ENCODE data around the gene GPR61. TPM values are rescaled to one million over a fixed set of nuclear protein-coding genes. Genes with fewer than 3 reads are reported as not detected.

Gene GPR61, protein sequence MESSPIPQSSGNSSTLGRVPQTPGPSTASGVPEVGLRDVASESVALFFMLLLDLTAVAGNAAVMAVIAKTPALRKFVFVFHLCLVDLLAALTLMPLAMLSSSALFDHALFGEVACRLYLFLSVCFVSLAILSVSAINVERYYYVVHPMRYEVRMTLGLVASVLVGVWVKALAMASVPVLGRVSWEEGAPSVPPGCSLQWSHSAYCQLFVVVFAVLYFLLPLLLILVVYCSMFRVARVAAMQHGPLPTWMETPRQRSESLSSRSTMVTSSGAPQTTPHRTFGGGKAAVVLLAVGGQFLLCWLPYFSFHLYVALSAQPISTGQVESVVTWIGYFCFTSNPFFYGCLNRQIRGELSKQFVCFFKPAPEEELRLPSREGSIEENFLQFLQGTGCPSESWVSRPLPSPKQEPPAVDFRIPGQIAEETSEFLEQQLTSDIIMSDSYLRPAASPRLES
- 0.15 TPM in 1 of 2 replicates, not detected in the other for total RNA-seq

DNA sequence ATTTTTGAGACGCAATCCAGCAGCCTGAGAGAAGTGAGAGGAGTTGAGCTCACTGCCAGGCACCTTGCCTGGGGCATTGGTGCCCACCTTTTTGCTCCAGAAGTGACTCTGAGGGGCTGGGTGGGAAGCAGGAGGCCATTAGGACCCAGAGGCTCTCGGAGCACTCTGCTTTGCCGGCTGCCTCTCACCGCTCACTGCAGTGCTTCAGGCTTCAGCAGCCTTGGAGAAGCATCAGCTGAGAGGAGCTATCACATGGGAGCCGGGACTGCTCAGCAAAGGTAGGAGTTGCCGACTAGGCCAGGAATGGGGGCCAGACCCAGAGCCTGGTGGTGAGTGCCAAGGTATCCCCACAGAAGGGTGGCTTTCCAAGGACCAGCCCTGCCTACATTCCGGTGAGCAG, at the start of gene GPR61:
GPR61 (plus strand) TSS at position 197 of the 400 bp plus-strand sequence. CDS start 3,151 bp downstream, outside the sequence.
- intact Hi-C loops (cut with micrococcal nuclease): no loop called here

DNA sequence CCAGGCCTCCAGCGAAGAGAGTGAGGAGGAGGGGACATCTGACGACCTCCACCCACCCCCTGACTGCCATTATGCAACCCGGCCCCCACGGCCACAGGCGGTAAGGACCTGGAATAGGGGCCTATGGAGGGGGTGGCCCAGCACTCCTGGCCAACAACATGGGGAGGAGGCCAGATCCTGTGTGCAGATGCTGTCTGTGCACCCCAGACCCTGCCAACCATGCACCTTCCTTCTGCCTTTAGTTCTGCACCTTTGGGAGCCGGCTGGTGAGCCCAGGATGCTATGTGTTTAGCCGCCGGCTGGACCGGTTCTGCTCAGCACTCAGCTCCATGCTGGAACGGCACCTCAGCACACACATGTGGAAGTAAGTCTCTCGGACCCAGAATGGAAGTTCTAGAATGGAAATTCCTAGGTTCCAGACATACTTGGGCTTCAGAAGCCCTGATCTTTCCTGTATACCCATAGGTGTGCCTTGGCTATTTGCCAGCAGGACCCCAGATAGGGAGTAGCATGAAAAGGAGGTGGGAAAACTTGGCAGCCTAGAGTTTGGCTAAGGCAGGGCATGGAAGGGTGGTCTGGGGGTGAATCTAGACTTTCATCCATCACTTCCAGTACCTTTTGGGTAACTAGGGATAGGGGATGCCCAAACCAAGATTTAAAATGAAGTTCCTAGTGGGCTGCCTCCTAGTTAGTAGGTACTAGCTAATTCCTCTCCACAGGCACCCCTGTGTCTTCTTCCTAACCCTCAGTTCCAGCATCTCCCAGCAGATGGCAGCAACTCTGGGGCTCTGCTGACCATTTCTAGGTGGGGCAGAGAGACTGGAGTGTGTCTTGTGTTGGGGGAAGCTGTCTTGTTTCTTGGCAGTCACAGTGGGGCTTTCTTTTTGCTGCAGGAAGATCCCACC, 49.4 kb upstream of the GPR61 start:
- intact Hi-C loops (cut with micrococcal nuclease): loop anchor here (1.0 to 5.0 kb wide), 4 partner anchors 42 to 743 kb away; partner anchors contain the start of genes STXBP3 and WDR47

DNA sequence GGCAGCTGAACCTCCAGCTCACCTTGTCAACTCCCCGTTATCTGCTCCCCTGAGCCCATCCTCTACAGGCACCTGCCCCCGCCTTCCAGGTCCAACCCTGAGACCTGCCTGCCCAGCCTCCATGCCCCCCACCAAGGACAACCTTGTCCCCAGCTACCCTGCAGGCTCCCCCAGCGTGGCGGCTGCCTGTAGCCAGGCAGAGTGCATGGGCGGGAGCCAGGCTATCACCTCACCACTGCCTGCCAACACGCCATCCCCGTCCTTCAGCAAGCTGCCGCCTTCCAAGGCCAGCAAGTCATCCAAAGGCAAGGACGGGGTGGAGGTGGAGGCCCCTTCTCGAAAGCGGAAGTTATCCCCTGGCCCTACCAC, 48.8 kb upstream of the GPR61 start:
- intact Hi-C loops (cut with micrococcal nuclease): loop anchor here (1.0 to 5.0 kb wide), 4 partner anchors 41 to 744 kb away; partner anchors contain the start of genes STXBP3 and WDR47

DNA sequence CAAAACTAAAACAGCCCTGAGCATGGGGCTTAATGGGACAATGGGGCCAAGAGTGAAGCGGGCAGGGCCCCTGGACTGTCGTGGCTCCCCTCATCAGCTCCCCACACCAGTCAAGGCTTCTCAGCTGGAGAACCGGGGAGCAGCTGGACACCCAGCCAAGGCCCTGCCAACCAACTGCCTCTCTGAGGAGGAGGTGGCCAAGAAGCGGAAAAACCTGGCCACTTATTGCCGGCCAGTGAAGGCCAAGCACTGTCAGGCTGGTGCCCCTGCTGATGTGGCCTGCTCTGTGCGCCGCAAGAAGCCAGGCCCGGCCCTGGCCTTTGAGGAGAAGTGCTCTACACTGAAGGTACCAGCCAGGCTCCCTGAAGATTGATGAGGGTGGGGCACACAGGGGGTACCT, 48.3 kb upstream of the GPR61 start:
- intact Hi-C loops (cut with micrococcal nuclease): loop anchor here (5.0 kb wide), 3 partner anchors 229 to 744 kb away; partner anchors contain the start of genes STXBP3 and WDR47

DNA sequence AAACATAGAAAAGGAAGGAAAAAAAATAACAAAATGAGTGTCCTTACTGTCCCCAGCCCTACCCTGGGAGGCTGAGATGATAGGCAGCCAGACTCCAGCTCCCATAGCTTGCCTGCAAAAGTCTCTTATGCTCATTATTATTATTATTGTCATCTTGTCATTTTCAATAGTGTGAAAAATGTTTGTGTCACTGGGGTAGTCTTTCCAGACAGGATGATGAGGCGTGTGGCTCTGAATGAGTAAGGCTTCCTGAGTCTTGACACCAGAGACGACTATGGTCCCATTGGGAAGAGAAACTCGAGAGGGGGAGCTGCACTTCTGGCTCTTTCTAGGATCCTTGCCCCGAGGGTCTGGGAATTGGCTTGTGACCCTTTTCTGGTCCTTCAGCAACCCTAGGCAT, 46.9 kb upstream of the GPR61 start:
- intact Hi-C loops (cut with micrococcal nuclease): loop anchor here (5.0 kb wide), 3 partner anchors 230 to 745 kb away; partner anchors contain the start of genes STXBP3 and WDR47

DNA sequence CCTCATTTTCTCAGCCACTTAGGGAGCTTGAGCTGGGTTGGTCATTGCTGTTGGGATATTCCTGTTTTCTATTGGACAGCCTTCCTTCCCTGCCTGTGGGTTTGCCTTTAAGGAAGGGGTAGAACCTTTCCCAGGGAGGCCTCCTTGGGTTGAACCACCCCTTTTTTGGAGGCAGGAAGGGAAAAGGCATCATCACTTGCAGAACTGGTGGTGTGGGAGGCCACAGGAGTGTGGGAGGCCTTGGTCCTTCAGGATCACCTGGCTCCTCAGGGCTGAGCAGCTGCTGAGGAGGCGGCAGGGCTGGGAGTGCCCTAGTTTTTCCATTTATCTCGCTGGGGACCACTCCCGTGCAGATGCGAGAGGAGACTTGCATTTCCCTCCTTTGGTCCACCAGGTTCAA, 46.4 kb upstream of the GPR61 start:
- intact Hi-C loops (cut with micrococcal nuclease): loop anchor here (5.0 kb wide), 3 partner anchors 231 to 746 kb away; partner anchors contain the start of genes STXBP3 and WDR47

DNA sequence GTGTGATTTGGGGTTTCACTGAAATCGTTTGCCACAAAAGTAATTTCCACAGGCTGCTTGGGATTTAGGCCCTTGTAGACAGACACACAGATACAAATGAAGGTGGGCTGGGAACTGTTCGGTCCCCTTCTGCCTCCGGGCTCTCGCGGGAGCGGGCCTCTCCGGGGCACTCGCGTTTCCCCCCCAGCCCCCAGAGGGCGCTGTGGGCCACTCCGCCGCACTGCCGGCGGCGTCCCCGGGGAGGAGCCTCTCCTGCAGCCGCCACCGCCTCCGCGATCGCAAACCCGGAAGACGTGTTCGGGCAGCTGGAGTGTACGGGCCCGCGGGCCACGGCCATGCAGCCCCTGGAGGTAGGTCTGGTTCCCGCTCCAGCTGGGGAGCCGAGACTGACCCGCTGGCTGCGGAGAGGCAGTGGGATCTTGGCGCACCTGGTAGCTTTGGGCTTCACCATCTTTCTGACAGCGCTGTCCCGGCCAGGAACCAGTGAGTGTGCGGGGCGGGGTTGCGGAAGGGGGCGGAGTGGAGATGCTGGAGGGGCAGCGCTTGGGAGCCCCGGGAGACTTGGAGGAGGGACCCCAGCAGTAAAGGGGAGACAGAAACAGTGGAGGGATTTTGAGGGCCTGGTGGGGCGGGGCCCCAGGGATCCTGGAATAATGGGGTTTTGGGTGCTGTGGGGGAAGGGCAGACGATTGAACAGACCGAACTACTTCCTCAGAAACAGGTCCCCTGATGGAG, 45.7 kb upstream of the GPR61 start, which contains the start of gene CYB561D1:
CYB561D1 (plus strand) TSS at position 290 of the 735 bp plus-strand sequence; CDS start at position 336, 46 bp downstream.
- intact Hi-C loops (cut with micrococcal nuclease): loop anchor here (1.0 to 5.0 kb wide), 11 partner anchors 8 to 747 kb away; partner anchors contain the start of genes ATXN7L2, GNAI3, PSMA5 and PSRC1

DNA sequence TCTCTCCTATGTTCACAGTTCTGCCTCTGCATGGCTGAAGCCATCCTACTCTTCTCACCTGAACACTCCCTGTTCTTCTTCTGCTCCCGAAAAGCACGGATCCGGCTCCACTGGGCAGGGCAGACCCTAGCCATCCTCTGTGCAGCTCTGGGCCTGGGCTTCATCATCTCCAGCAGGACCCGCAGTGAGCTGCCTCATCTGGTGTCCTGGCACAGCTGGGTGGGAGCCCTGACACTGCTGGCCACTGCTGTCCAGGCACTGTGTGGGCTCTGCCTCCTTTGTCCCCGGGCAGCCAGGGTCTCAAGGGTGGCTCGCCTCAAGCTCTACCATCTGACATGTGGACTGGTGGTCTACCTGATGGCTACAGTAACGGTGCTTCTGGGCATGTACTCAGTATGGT, 43.9 kb upstream of the GPR61 start:
- intact Hi-C loops (cut with micrococcal nuclease): loop anchor here (2.0 kb wide), 2 partner anchors 15 to 125 kb away; no protein-coding TSS in a partner anchor

DNA sequence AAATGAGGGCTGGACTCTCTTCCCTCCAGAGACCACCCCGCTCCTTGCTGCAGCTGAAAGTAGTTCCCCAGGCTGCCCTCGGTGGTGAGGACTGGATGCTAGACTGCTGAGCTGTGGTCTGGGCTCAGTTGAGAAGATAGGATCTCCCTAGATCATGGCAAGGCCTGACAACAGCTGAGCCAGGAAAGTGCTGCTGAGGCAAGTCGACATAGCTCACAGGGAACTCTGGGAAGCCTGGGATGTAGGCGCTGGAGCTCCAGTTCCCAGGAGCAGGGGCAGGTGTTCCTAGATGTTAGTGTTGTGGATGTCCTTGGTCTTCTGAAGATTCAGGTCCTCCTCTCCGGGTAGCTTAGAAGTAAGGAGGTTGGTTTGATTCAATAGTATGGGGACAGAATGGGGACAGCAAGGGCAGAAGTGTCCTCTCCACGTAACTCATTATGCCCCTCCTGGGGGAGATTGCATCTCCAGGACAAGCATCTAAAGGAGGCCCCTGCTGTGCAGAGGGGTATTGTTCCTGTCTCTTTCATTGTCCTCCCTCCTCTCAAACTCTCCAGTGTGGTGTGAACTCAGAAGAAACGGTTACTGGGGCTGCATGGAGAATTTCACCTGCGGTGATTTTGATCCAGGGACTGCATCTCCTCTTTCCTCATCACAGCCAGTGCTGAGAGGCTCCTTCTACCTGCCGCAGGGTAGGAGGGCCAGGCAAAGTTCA, 42.1 kb upstream of the GPR61 start:
- intact Hi-C loops (cut with micrococcal nuclease): no loop called here

DNA sequence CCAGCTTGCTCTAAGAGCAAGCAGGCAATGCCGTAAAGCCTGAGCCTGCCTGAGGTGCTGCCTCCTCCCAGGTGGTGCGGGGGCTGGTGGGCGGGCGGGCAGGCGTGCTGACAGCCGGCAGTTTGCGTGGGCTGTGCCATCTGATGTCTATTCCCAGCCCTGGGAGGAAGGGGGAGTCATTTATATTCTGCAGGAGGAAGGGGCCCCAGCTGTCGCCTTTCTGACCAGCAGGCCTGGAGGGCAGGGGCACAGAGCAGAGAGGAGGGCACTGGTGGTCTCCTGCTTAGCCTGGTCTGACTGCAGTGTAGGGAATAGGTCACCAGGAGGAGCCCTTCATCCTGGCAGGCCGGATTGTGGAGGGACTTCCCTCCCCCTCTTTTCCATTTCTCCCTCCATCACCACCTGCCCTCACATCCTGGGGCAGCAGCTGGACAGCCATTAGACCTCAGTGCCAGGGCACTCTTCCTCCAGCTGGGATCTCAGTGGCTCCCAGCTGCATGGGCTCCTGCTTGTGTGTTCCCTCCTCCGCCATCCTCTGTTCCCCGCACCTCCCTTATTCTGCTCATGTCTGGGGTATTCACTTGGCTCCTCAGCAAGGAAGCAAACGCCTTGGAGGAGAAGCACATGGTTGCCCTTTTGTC, 41.4 kb upstream of the GPR61 start:
- intact Hi-C loops (cut with micrococcal nuclease): no loop called here

DNA sequence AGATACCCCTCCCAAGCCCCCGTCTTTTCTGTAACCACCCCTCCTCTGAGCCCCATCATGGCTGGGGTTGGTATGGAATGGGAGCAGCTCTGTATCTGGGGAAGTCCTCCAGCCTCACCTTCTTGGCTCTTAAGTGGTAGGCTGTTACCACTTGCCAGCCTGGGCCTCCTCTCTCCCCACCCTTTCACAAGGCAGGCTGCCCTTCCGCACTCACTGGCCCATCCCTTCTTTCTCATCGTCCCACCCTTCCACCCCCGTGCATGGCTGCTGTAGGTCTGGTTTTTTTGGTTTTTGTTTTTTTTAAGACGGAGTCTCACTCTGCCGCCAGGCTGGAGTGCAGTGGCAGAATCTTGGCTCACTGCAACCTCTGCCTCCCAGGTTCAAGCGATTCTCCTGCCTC, 40.6 kb upstream of the GPR61 start:
- intact Hi-C loops (cut with micrococcal nuclease): no loop called here

DNA sequence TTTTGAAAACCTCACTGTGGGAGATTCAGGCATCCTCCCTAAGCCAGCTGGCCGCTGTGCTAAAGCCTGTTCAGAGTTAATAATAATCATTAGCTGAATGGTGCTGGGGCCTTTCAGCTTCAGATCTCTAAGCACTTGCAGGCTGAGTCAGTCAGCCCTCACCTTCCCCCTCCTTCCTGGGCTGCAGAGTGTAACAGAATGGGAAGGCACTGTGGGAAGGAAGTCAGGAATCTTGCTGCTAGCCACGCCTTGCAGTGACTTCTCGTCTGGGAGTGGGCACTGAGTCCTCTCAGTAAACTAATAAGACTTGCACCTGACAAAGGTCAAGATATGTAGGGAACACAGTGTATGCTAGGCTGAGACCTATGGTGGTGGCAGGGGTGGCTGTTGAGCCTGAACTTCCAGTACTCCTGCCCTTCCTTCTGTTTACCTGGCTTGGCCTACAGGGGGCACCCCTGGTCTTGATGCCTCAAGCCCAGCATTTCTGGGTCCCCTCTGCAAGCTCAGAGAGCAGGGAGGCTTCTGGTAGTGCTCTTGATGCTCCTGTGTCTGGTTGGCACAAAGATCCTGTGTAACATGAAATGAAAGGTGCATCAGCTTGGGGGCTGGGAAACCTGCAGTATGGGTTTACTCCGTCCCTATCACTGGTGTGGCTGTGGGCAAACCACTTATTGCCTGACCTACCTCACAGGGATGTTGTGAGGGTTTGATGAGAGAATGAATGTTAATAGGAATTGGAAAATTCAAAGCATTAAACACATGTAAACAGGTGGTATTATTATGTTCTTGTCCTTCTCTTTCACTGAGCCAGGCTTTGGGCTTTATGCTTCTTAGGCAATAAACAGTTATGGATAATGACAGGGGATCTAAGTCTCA, 39.8 kb upstream of the GPR61 start:
- intact Hi-C loops (cut with micrococcal nuclease): loop anchor here (1.0 kb wide), 1 partner anchor 32 kb away; no protein-coding TSS in a partner anchor

DNA sequence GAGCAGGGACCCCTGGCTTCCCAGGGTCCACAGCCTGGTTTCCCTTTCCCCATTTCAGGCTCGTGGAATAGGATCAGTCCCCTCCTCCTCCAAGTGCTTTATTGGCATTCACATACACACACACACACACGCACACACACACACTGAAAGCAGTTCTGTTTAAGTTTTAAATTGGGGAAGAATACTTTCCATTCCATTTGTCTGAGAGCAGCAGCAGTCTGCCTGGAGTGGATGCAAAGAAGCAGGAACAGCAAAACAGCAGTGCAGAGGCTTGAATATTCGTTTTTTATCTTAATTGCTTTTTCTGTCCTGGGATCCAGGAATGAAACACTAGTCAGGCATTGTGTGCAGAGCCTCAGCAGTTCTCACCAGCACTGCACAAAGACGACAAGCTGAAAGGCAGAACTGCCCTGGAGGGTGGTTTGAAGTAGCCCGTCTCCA, 38.7 kb upstream of the GPR61 start:
- intact Hi-C loops (cut with micrococcal nuclease): loop anchor here (1.0 kb wide), 1 partner anchor 31 kb away; no protein-coding TSS in a partner anchor

DNA sequence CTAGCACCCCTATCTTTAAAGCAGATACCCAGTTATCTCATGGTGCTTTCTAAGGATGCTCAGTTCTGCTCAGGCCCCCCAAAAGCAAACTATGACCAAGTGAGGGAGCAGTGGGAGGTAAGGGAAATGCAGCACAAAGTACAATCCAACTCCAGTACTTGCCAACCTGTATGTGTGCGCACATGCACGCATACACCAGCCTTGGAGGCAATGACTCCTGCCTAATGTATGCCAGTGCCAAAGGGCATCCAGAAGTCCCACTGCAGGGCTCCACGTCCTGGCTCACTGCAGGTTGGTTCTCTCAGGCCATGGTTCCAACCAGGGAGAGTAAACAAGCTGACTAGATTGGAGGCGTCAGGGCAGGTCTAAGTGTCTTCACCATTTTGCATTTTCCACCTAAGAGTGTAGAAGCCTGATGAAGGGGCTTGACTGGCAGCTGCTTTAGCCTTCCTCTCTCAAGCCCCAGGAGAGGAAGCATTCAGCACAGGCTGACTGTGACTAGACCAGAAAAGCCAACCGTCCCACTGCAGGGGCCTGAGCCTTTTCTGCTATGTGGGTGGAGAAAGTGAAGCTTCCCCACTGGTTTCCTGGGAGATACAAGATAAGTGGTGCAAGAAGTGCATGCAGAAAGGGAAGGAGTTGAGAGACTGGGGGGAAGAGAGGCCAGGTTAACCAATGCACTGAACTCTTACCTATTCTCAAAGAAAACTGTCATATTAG, 37.9 kb upstream of the GPR61 start:
- intact Hi-C loops (cut with micrococcal nuclease): loop anchor here (1.0 to 2.0 kb wide), 2 partner anchors 8 to 75 kb away; partner anchors contain the start of genes CYB561D1 and PSMA5

DNA sequence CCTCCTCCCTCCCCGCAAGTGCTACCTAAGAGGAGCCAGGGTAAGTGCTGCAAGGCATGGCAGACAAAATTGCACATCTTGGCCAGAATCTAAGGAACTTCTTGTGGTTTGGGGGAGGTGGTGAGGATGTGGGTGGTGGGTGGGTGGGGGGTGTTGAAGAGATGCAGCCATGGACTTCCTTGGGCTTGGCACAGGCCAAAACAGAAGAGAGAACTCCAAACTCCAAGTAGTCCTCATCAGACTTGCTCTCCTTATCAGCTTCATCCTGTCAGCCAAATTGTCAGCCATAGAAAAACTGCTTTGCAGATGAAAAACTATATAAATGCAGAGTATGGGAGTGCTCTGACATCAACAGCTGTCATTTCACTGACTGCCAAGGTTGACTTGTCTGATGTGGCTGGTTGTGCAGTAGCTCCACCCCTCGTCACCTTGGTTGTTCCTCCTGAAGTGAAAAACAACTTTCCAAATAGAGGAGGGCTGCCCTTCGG, 37.3 kb upstream of the GPR61 start:
- intact Hi-C loops (cut with micrococcal nuclease): loop anchor here (1.0 to 2.0 kb wide), 2 partner anchors 8 to 76 kb away; partner anchors contain the start of genes CYB561D1 and PSMA5

DNA sequence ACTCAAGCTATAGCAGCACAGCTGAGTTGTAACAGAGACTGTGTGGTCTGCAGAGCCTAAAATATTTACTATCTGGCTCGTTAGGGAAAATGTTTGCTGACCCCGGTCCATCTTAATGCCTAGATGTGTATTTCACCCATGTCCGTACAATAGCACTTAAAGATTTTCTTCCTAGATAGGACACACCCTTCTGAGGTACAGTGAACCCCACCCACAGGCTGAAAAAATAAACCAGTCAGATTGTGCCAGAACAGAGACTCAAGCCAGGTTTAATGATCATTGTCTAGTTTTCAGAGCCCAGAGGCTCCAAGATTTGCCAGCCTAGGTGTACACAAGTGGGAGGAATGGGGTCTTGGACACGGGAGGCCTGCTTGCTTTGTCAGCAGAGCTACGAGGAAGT, 35.7 kb upstream of the GPR61 start:
- intact Hi-C loops (cut with micrococcal nuclease): loop anchor here (2.0 kb wide), 1 partner anchor 77 kb away; the partner anchor contains the start of gene PSMA5

DNA sequence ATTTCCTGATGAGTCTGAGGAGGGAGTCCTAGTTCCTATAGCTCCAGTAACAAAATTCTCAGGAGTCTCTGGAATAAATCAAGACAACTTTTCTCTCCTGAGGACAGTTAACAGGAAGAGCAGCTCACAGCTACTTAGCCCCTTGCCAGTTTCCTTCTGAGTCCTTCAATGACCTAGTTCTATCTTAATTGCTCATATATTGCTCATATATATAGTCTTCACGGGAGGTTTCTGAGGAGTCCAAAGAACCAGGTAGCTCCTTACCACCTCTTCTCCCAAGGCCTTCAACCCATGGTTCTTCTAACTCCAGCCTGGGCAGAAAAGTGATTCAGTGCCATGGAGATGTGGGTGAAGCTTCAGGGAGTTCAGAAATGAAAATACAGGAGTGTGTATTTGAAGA, 34.7 kb upstream of the GPR61 start:
- intact Hi-C loops (cut with micrococcal nuclease): no loop called here
